Transverse colon (tissue), 4 donors: ENCODE data around the gene CHRD. TPM values are rescaled to one million over a fixed set of nuclear protein-coding genes. Genes with fewer than 3 reads are reported as not detected.

ENCODE experiments used
- DNase-seq: peaks from one replicate; pipeline ENCODE4 v3.0.0-alpha.2; 2019
- H3K27ac ChIP-seq, 4 donors: fragments of 200-600 bp; sonication (generic); 2 replicates each; pipeline ENCODE4 v1.5.1; 2016 to 2018; ENCODE audit warnings: inconsistent platforms in 4 of 4
- H3K27me3 ChIP-seq: fragments of 200-600 bp; sonication (generic); 2 replicates; pipeline ENCODE4 v1.5.1; 2017; ENCODE audit warnings: inconsistent platforms
- H3K36me3 ChIP-seq, 4 donors: fragments of 200-600 bp; sonication (generic); 2 replicates each; pipeline ENCODE4 v1.5.1; 2017 to 2019; ENCODE audit warnings: inconsistent platforms in 4 of 4
- H3K4me1 ChIP-seq, 4 donors: fragments of 200-600 bp; sonication (generic); 2 replicates each; pipeline ENCODE4 v1.5.1; 2017 to 2020; ENCODE audit warnings: inconsistent platforms in 4 of 4
- H3K4me3 ChIP-seq, 4 donors: fragments of 200-600 bp; sonication (generic); 1 replicate in 1 of 4; 2 replicates in 3 of 4; pipeline versions ENCODE4 v1.5.1 to v1.6.1; 2017 to 2019; ENCODE audit warnings: inconsistent platforms in 4 of 4
- H3K9me3 ChIP-seq, 2 donors: fragments of 200-600 bp; sonication (generic); 2 replicates each; pipeline ENCODE4 v1.5.1; 2017 to 2019; ENCODE audit warnings: inconsistent platforms in 2 of 2
- EP300 ChIP-seq: sonication (generic); formaldehyde crosslinking; IDR thresholded peaks from one replicate; pipeline ENCODE4 v1.6.1; 2017; ENCODE audit warnings: antibody characterized with exemption, low read depth
- POLR2A ChIP-seq: fragments of 450-650 bp; IDR thresholded peaks from one replicate; pipeline ENCODE4 v1.6.1; 2016; ENCODE audit warnings: antibody characterized with exemption, mild to moderate bottlenecking, moderate library complexity
- POLR2AphosphoS5 ChIP-seq, 3 donors: sonication (generic); formaldehyde crosslinking; IDR thresholded peaks; one replicate each; pipeline ENCODE4 v1.6.1; 2016; ENCODE audit warnings: antibody characterized with exemption in 3 of 3
- WGBS, 2 donors: methylation state at CpG; one replicate each; pipeline ENCODE4 v1.1.5; 2018; ENCODE audit warnings: low coverage in 1 of 2; 5-methylcytosine and 5-hydroxymethylcytosine counted together
- in situ Hi-C, 4 donors: fragments of 200-750 bp; cut with MboI; loops; one replicate each; pipeline versions ENCODE4 v1.15.0 to v1.15.1; 2017; ENCODE audit warnings: low sequenced_read_pairs in 3 of 4, low pct_ligation_motif_present in 1 of 4, low pct_unique_long_range_greater_than_20kb in 1 of 4
- intact Hi-C: fragments of 100-400 bp; cut with DNase I; formaldehyde crosslinking; loops from one replicate; pipeline ENCODE4 v1.15.1; 2023; ENCODE audit warnings: low total_unique reads
- total RNA-seq, 4 donors: library from RNA; depleted of rRNA; stranded (reverse); fragments of >200 nt; gene quantifications; one replicate each; pipeline ENCODE4 v1.1.0, GENCODE V29; 2016
- TF ChIP-seq, protein P1 (sequence below), 5 experiments: fragments of 200-600 bp in 3 of 5; fragments of 450-650 bp in 2 of 5; sonication (generic) in 3 of 5; IDR thresholded peaks; 1 replicate in 2 of 5; 2 replicates in 3 of 5; pipeline ENCODE4 v1.5.1; 2016 to 2017; ENCODE audit warnings: antibody characterized with exemption in 5 of 5, inconsistent platforms in 3 of 5, mild to moderate bottlenecking in 2 of 5, moderate library complexity in 1 of 5

CHRD gene
- total RNA-seq, 4 donors from 2014 or later: 1.9 to 7.0 (median 4.5) TPM

DNA sequence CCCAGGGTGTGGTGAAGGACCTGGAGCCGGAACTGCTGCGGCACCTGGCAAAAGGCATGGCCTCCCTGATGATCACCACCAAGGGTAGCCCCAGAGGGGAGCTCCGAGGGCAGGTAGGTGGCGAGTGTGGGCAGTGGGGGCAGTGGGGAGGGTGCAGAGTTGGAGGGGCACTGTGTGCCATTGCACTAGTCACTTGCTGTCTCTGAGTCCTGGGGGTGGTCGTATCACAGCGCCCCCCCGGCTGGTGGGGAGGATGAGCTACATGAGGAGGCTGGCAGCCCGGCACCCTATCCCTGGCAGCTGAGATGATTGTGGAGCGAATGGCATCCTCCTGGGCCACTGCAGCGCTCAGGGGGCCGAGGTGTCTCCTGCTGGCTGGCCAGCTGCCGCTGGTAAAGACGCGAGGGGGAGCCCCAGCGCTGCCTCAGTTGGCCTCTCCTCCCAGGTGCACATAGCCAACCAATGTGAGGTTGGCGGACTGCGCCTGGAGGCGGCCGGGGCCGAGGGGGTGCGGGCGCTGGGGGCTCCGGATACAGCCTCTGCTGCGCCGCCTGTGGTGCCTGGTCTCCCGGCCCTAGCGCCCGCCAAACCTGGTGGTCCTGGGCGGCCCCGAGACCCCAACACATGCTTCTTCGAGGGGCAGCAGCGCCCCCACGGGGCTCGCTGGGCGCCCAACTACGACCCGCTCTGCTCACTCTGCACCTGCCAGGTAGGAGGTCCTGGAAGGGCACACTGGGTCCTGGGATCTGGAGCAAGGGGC is 6.4 kb downstream of the CHRD start:
- H3K9me3 ChIP-seq: no peaks in the 10 kb centered on the region
- H3K27ac ChIP-seq: no peak overlapping the region
- in situ Hi-C loops (loop anchor here in 1 of 4 donors (25.0 kb wide), 1 partner anchor 401 kb away; no protein-coding TSS in a partner anchor), intact Hi-C loops (loop anchor here (10.0 kb wide), 1 partner anchor 389 kb away; no protein-coding TSS in a partner anchor)
- peaks cover 3 to 6% (median 5%) of the 10 kb centered on the region in 4 donors for H3K4me1 ChIP-seq
- DNase-seq: no peak
- TF ChIP-seq, protein P1, sequence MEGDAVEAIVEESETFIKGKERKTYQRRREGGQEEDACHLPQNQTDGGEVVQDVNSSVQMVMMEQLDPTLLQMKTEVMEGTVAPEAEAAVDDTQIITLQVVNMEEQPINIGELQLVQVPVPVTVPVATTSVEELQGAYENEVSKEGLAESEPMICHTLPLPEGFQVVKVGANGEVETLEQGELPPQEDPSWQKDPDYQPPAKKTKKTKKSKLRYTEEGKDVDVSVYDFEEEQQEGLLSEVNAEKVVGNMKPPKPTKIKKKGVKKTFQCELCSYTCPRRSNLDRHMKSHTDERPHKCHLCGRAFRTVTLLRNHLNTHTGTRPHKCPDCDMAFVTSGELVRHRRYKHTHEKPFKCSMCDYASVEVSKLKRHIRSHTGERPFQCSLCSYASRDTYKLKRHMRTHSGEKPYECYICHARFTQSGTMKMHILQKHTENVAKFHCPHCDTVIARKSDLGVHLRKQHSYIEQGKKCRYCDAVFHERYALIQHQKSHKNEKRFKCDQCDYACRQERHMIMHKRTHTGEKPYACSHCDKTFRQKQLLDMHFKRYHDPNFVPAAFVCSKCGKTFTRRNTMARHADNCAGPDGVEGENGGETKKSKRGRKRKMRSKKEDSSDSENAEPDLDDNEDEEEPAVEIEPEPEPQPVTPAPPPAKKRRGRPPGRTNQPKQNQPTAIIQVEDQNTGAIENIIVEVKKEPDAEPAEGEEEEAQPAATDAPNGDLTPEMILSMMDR (IDR thresholded peaks at IDR 0.05): no peak
- TF ChIP-seq POLR2A (no peak), EP300 (no peak), POLR2AphosphoS5 (IDR thresholded peaks at IDR 0.05) (no peak)
- peaks cover 14% of the 10 kb centered on the region for H3K27me3 ChIP-seq
- 76% methylated on average over 20 of the region's 37 CpGs; no CpG with 5 or more reads in 1 of the 2 donors for WGBS, 2 donors
- H3K36me3 ChIP-seq: no peaks in the 10 kb centered on the region
- no peak overlapping the region for H3K4me3 ChIP-seq

DNA sequence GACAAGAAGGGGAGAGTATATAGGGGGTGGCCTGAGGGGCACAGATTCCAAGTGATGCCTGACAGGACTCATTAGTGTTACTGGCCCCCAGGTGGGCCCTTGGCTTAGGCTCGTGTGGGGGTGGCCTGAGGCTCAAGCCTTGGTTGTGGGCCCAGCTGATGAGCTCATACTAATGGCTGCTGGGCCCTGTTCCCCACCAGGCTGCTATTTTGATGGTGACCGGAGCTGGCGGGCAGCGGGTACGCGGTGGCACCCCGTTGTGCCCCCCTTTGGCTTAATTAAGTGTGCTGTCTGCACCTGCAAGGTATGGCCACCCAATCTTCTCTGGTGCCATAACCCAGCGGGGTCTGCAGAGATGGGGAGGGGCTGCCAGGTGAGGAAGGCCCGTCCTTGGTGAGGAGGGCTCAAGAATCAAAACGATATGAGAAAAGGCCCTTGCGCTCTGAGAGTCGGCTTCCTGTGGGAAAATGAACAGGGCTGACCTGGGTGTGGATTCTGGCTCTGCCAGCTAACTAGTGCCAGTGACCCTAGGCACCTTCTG is 7.4 kb downstream of the CHRD start:
- Histone ChIP-seq H3K27ac (no peak overlapping the region), H3K27me3 (peaks cover 4% of the 10 kb centered on the region), H3K4me3 (no peak overlapping the region), H3K4me1 (no peaks in the 10 kb centered on the region), H3K36me3 (no peaks in the 10 kb centered on the region), H3K9me3 (no peaks in the 10 kb centered on the region)
- in situ Hi-C loops (loop anchor here in 1 of 4 donors (25.0 kb wide), 1 partner anchor 400 kb away; no protein-coding TSS in a partner anchor), intact Hi-C loops (loop anchor here (10.0 kb wide), 1 partner anchor 388 kb away; no protein-coding TSS in a partner anchor)
- no peak for DNase-seq
- 93% methylated on average over 12 of the region's 12 CpGs; no CpG with 5 or more reads in 1 of the 2 donors for WGBS, 2 donors
- no peak for TF ChIP-seq POLR2AphosphoS5 (IDR thresholded peaks at IDR 0.05)
- no peak for TF ChIP-seq POLR2A
- TF ChIP-seq EP300: no peak
- TF ChIP-seq, protein P1 (IDR thresholded peaks at IDR 0.05): no peak

DNA sequence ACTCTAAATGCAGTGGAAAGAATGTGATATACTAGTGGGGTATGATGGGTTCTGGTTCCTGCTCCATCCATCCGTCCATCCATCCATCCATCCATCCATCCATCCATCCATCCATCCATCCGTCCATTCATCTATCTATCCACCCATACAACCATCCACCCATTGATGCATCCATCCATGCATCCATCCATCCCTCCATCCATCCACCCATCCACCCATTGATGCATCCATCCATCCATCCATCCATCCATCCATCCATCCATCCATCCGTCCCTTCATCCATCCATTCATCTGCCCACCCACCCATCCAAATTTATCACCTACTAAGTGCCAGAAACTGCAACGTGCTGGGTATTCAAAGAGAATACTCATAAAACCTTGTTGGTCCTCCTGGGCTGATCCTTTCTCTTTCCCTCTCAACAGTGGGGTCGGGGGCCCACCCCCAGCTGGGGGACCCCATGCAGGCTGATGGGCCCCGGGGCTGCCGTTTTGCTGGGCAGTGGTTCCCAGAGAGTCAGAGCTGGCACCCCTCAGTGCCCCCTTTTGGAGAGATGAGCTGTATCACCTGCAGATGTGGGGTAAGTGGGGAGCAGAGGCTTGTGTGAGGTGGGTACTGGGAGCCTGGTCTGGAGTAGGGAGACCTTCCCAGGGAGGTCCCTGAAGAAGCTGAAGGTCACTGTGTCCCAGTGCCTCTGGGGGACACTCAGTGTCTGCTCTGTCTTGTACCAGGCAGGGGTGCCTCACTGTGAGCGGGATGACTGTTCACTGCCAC is 8.5 kb downstream of the CHRD start:
- no peak for DNase-seq
- Histone ChIP-seq H3K4me3 (no peak overlapping the region), H3K27me3 (no peaks in the 10 kb centered on the region), H3K27ac (no peak overlapping the region), H3K4me1 (no peaks in the 10 kb centered on the region), H3K36me3 (no peaks in the 10 kb centered on the region), H3K9me3 (no peaks in the 10 kb centered on the region)
- in situ Hi-C loops (loop anchor here in 1 of 4 donors (25.0 kb wide), 1 partner anchor 399 kb away; no protein-coding TSS in a partner anchor), intact Hi-C loops (loop anchor here (10.0 kb wide), 1 partner anchor 386 kb away; no protein-coding TSS in a partner anchor)
- 57 to 60% methylated on average over 1 to 8 of the region's 8 CpGs for WGBS, 2 donors
- TF ChIP-seq POLR2AphosphoS5 (IDR thresholded peaks at IDR 0.05): no peak
- TF ChIP-seq, protein P1 (IDR thresholded peaks at IDR 0.05): no peak
- no peak for TF ChIP-seq EP300
- TF ChIP-seq POLR2A: no peak

DNA sequence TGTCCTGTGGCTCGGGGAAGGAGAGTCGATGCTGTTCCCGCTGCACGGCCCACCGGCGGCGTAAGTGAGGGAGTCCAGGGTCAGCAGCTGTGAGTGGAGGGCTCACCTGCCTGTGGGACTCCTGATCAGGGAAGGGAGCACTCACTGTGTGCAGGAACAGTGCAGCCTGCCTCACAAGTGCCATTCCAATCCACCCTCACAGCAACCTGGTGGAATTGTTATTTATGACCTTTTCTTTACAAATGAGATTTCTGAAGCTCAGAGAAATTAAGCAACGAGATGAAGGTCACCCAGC is 9.0 kb downstream of the CHRD start:
- Histone ChIP-seq H3K27me3 (no peaks in the 10 kb centered on the region), H3K4me3 (no peak overlapping the region), H3K9me3 (no peaks in the 10 kb centered on the region), H3K36me3 (no peaks in the 10 kb centered on the region), H3K27ac (no peak overlapping the region), H3K4me1 (no peaks in the 10 kb centered on the region)
- in situ Hi-C loops: loop anchor here in 1 of 4 donors (25.0 kb wide), 1 partner anchor 398 kb away; no protein-coding TSS in a partner anchor
- TF ChIP-seq EP300 (no peak), POLR2AphosphoS5 (IDR thresholded peaks at IDR 0.05) (no peak), POLR2A (no peak)
- TF ChIP-seq, protein P1 (IDR thresholded peaks at IDR 0.05): no peak
- intact Hi-C loops: loop anchor here (10.0 kb wide), 1 partner anchor 386 kb away; no protein-coding TSS in a partner anchor
- no peak for DNase-seq
- 77% methylated on average over 5 of the region's 8 CpGs; no CpG with 5 or more reads in 1 of the 2 donors for WGBS, 2 donors
